Measurements from ENCODE around the gene ZNF780B. TPM values are rescaled to one million over a fixed set of nuclear protein-coding genes. Genes with fewer than 3 reads are reported as not detected.

The ZNF780B gene
- total RNA-seq, 2 donors from 2014 or later = 27.6 to 28.3 TPM

DNA sequence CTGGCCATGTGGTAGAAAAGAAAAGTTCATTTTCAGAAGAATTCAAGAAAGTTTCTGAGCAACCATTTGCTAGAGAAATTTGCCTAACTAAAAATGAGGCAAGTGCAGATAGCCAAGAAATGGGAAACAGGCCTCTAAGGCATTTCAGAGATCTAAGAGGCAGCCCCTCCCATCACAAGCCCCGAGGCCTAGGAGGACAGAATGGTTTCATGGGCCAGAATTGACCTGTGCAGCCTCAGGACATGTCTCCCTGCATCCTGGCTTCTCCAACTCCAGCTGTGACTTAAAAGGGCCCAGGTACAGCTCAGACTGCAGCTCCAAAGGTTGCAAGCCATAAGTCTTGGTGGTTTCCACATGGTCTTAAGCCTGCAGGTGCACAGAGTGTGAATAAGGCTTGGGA lies 62.4 kb downstream of the ZNF780B start:
- ATAC-seq (no peak), DNase-seq (no peak)
- intact Hi-C loops (cut with DNase I) = no loop called here

DNA sequence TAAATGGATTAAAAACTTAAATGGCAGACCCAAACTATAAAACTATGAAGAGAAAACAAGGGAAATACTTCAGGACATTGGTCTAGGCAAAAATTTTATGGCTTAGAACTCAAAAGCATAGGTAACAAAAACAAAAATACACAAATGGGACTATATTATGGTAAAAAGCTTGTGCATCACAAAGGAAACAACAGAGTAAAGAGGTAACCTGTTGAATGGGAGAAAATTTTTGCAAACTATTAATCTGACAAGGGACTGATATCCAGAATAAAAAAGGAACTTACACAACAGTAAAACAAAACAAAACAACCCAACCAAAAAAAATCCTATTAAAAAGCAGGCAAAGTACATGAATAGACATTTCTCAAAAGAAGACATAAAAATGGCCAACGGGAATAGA lies 68.4 kb downstream of the ZNF780B start:
- intact Hi-C loops (cut with DNase I) = no loop called here
- ATAC-seq (no peak), DNase-seq (no peak)

- no peak for ATAC-seq
- no peak for DNase-seq
- intact Hi-C loops (cut with DNase I) = no loop called here
Observed at GRCh38 chr19:39987167-39987566, 68.9 kb downstream of the ZNF780B start.

- ATAC-seq (no peak), DNase-seq (no peak)
- intact Hi-C loops (cut with DNase I) = no loop called here
Observed at GRCh38 chr19:39986643-39987042, 69.4 kb downstream of the ZNF780B start.

DNA sequence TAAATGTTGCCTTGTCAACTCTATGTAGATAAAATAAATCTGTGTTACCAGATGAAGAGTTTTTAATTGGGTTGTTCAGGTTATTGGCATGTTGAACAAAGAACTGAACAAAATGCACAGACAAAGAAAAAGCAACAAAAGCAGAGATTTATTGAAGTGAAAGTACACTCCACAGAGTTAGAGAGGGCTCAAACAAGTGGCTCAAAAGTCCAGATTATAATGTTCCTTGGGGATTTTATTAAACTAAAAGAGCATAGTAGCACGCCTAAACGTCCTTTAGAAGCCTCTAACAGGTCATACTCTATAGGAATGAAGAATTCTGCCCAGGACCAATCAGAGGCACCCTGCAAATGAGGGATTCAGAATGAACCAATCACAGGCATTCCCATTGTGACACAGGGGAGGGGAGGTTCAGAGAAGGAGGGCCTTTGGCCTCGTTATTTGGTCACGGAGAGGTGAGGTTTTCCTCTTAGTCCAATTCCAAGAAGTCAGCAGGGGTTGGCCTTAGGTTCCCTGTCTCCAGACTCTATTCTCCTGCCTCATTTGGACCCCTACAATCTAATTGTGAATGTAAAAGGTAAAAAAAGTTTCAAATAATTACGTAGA lies 72.2 kb downstream of the ZNF780B start:
- DNase-seq (no peak), ATAC-seq (no peak)
- intact Hi-C loops (cut with DNase I) = no loop called here

DNA sequence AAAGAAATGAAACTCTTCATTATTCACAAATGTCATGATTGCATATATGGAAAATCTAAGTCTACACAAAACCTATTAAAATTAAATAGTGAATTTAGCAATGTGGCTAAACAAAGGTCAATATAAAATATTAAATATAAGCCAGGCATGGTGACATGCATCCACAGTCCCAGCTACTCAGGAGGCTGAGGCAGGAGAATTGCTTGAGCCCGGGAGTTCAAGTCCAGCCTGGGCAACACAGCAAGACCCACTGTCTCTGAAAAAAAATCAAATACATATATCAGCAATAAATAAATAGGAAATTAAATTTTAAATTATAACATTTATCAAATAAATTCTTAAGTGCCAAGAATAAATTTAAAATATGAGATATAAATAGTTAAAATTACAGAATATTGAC lies 73.1 kb downstream of the ZNF780B start:
- DNase-seq (no peak), ATAC-seq (no peak)
- intact Hi-C loops (cut with DNase I) = no loop called here

Other genes starting within 250 kb of the ZNF780B start
- 10 to 100 TPM in 1 of 2 donors, 1 to 10 TPM in 1; 7.0 to 14.7 TPM for gene DYRK1B, start 222.1 kb downstream of the ZNF780B start, total RNA-seq
- 10 to 100 TPM; 67.7 to 87.7 TPM for gene FBL, start 209.9 kb downstream of the ZNF780B start, total RNA-seq
- gene FCGBP, start 121.6 kb downstream of the ZNF780B start, total RNA-seq = 10 to 100 TPM; 11.8 to 20.6 TPM
- gene PSMC4, start 85.1 kb downstream of the ZNF780B start, total RNA-seq = 10 to 100 TPM; 62.3 to 79.1 TPM
- 1 to 10 TPM; 5.3 to 6.8 TPM for gene ZNF546, start 59.2 kb downstream of the ZNF780B start, total RNA-seq
- 10 to 100 TPM; 10.5 to 13.0 TPM for gene ZNF780A, start 34.7 kb upstream of the ZNF780B start, total RNA-seq
- 10 to 100 TPM; 17.3 to 19.9 TPM for gene MAP3K10, start 135.2 kb upstream of the ZNF780B start, total RNA-seq
- gene TTC9B, start 162.2 kb upstream of the ZNF780B start, total RNA-seq = not detected
- under 1 TPM; 0.15 to 0.31 TPM for gene CCNP, start 170.5 kb upstream of the ZNF780B start, total RNA-seq
- 100 to 1,000 TPM; 110 to 119 TPM for gene AKT2, start 229.1 kb upstream of the ZNF780B start, total RNA-seq

Data from left cardiac atrium (tissue), 4 donors.